ENCODE results near the gene LMBR1. TPM values are rescaled to one million over a fixed set of nuclear protein-coding genes. Genes with fewer than 3 reads are reported as not detected.

The LMBR1 gene
- polyA plus RNA-seq, 1 experiment: 5.3 TPM

- H3K4me3 ChIP-seq (ENCODE audit: low read depth, low read length): no peak overlapping the region
- no peaks in the 10 kb centered on the region; the same call in 1 of the 2 replicates for H3K36me3 ChIP-seq (ENCODE audit: control insufficient read depth, insufficient read depth, low read length)
- CTCF ChIA-PET: interaction anchor here (0.7 to 1.3 kb wide), 3 partner anchors 27 to 176 kb away, joined by 4 read pairs; partner anchors contain the start of gene NOM1
- POLR2A ChIA-PET: no interaction called here
- no peaks in the 10 kb centered on the region for H3K27me3 ChIP-seq (ENCODE audit: control insufficient read depth, insufficient read depth, low read length)
- no peak for TF ChIP-seq CTCF (IDR thresholded peaks at IDR 0.05; ENCODE audit: insufficient read depth, low read depth, low read length)
- no peak for DNase-seq (ENCODE audit: low read depth)
Observed at GRCh38 chr7:156793334-156793733, 99.6 kb downstream of the LMBR1 start.

- POLR2A ChIA-PET: no interaction called here
- TF ChIP-seq CTCF (IDR thresholded peaks at IDR 0.05; ENCODE audit: insufficient read depth, low read depth, low read length): no peak
- CTCF ChIA-PET: interaction anchor here (0.7 to 1.3 kb wide), 3 partner anchors 14 to 177 kb away, joined by 4 to 5 read pairs (median 4); partner anchors contain the start of gene NOM1
- DNase-seq (ENCODE audit: low read depth): no peak
- no peaks in the 10 kb centered on the region for H3K27me3 ChIP-seq (ENCODE audit: control insufficient read depth, insufficient read depth, low read length)
- no peaks in the 10 kb centered on the region; the same call in 1 of the 2 replicates for H3K36me3 ChIP-seq (ENCODE audit: control insufficient read depth, insufficient read depth, low read length)
- H3K4me3 ChIP-seq (ENCODE audit: low read depth, low read length): no peak overlapping the region
Observed at GRCh38 chr7:156792611-156793010, 100.4 kb downstream of the LMBR1 start.

GRCh38 chr7:156791241-156791640 lies 101.7 kb downstream of the LMBR1 start:
- no peak for TF ChIP-seq CTCF (IDR thresholded peaks at IDR 0.05; ENCODE audit: insufficient read depth, low read depth, low read length)
- no peak for DNase-seq (ENCODE audit: low read depth)
- ChIA-PET POLR2A (no interaction called here), CTCF (interaction anchor here (1.2 kb wide), 1 partner anchor 10 kb away, joined by 5 read pairs; no protein-coding TSS in a partner anchor)
- no peak overlapping the region for H3K4me3 ChIP-seq (ENCODE audit: low read depth, low read length)
- H3K27me3 ChIP-seq (ENCODE audit: control insufficient read depth, insufficient read depth, low read length): no peaks in the 10 kb centered on the region
- H3K36me3 ChIP-seq (ENCODE audit: control insufficient read depth, insufficient read depth, low read length): no peaks in the 10 kb centered on the region; the same call in 1 of the 2 replicates

GRCh38 chr7:156790264-156790663 lies 102.7 kb downstream of the LMBR1 start:
- H3K27me3 ChIP-seq (ENCODE audit: control insufficient read depth, insufficient read depth, low read length): no peaks in the 10 kb centered on the region
- ChIA-PET POLR2A (no interaction called here), CTCF (interaction anchor here (0.6 kb wide), 1 partner anchor 992 kb away, joined by 3 read pairs; no protein-coding TSS in a partner anchor)
- no peak for DNase-seq (ENCODE audit: low read depth)
- H3K36me3 ChIP-seq (ENCODE audit: control insufficient read depth, insufficient read depth, low read length): no peaks in the 10 kb centered on the region; the same call in 1 of the 2 replicates
- no peak for TF ChIP-seq CTCF (IDR thresholded peaks at IDR 0.05; ENCODE audit: insufficient read depth, low read depth, low read length)
- no peak overlapping the region for H3K4me3 ChIP-seq (ENCODE audit: low read depth, low read length)

- Histone ChIP-seq H3K4me3 (ENCODE audit: low read depth, low read length) (no peak overlapping the region), H3K36me3 (ENCODE audit: control insufficient read depth, insufficient read depth, low read length) (no peaks in the 10 kb centered on the region; the same call in 1 of the 2 replicates), H3K27me3 (ENCODE audit: control insufficient read depth, insufficient read depth, low read length) (no peaks in the 10 kb centered on the region)
- TF ChIP-seq CTCF (IDR thresholded peaks at IDR 0.05; ENCODE audit: insufficient read depth, low read depth, low read length): no peak
- ChIA-PET CTCF (interaction anchor here (0.6 kb wide), 1 partner anchor 17 kb away, joined by 3 read pairs; no protein-coding TSS in a partner anchor), POLR2A (no interaction called here)
- DNase-seq (ENCODE audit: low read depth): no peak
Observed at GRCh38 chr7:156785998-156786543, 106.9 kb downstream of the LMBR1 start.

All from BJ (cell line).